Brain microvascular endothelial cell (primary cell): Measurements from ENCODE around the gene ARHGEF7.
A peak's percentile ranks its signal among the peaks of the same experiment; 100 is the strongest.

ENCODE experiments used
- DNase-seq: peaks from one replicate; pipeline ENCODE4 v3.0.0-alpha.2; 2020
- H3K27ac ChIP-seq: fragments of 250-450 bp; sonication (Bioruptor Pico); 2 replicates; pipeline ENCODE4 v1.5.1; 2020; ENCODE audit warnings: mild to moderate bottlenecking, moderate library complexity
- H3K27me3 ChIP-seq: fragments of 250-450 bp; sonication (Bioruptor Pico); replicated peaks from 2 replicates; pipeline ENCODE4 v1.5.1; 2020; ENCODE audit warnings: mild to moderate bottlenecking
- H3K36me3 ChIP-seq: fragments of 250-450 bp; sonication (Bioruptor Pico); replicated peaks from 2 replicates; pipeline ENCODE4 v1.5.1; 2020; ENCODE audit warnings: mild to moderate bottlenecking
- H3K4me3 ChIP-seq: 2 replicates; pipeline ENCODE4 v1.5.1; 2011; ENCODE audit warnings: low read depth, mild to moderate bottlenecking, control low read depth, low read length, moderate library complexity
- CTCF ChIP-seq: IDR thresholded peaks from 2 replicates; pipeline ENCODE4 v1.5.1; 2011; ENCODE audit warnings: low read depth, mild to moderate bottlenecking, moderate library complexity, low read length, control low read depth, inconsistent platforms; ENCODE audit errors: missing control alignments
- in situ Hi-C: cut with HindIII; loops from 2 replicates; pipeline ENCODE4 v1.10.0; 2017; ENCODE audit warnings: low sequenced_read_pairs, low pct_ligation_motif_present

Gene ARHGEF7

DNA sequence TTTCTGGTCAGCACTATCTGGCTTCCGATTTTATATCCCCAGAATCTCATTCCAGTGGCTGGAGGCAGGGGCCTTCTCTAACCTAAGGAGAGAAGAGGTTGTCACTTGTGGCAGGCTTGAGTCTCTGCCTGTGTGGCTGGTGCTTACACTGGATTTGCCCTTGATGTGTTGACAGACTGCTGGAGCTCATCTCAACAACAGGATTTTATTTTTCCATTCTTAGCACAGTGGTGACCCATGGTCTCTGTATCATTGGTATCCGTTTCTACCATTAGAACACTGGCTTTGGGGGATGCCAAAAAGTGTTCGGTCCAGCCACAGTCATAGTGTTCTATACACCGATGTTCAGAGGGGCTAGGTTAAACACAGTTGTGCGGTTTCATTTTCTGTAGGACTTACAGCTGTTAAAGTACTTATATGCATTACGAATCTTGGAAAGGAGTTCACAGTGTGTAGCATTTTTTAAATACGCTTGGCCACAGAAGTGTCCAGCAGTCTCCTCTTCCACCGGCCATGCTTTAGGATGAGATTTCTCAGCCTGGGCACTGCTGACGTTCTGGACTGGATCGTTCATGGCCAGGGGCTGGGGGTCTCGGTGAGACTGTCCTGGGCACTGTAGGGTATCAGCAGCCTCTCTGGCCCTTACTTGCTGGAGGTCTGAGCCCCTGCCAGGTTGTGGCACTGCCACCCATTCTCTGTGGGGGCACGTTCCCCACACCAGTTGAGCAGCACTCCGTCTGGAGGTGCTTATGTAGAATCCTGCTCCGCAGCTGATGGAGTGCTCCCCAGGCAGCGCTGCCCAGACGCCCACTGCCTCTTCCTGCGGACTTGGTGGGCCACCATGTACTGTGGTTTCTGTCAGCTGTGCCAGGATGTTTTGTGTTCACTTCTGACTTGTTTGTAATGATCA is 163.9 kb downstream of the ARHGEF7 start:
- Histone ChIP-seq H3K36me3 (peaks cover 41% of the 10 kb centered on the region), H3K27ac (peak overlapping the region; percentile 96), H3K4me3 (no peak overlapping the region), H3K27me3 (no peaks in the 10 kb centered on the region)
- no peak for DNase-seq
- TF ChIP-seq CTCF: no peak
- in situ Hi-C loops: no loop called here

GRCh38 chr13:111280226-111280625 is 165.1 kb downstream of the ARHGEF7 start:
- in situ Hi-C loops: no loop called here
- Histone ChIP-seq H3K27ac (peak overlapping the region; percentile 96), H3K36me3 (peaks cover 43% of the 10 kb centered on the region), H3K4me3 (no peak overlapping the region), H3K27me3 (no peaks in the 10 kb centered on the region)
- DNase-seq: no peak
- no peak for TF ChIP-seq CTCF

DNA sequence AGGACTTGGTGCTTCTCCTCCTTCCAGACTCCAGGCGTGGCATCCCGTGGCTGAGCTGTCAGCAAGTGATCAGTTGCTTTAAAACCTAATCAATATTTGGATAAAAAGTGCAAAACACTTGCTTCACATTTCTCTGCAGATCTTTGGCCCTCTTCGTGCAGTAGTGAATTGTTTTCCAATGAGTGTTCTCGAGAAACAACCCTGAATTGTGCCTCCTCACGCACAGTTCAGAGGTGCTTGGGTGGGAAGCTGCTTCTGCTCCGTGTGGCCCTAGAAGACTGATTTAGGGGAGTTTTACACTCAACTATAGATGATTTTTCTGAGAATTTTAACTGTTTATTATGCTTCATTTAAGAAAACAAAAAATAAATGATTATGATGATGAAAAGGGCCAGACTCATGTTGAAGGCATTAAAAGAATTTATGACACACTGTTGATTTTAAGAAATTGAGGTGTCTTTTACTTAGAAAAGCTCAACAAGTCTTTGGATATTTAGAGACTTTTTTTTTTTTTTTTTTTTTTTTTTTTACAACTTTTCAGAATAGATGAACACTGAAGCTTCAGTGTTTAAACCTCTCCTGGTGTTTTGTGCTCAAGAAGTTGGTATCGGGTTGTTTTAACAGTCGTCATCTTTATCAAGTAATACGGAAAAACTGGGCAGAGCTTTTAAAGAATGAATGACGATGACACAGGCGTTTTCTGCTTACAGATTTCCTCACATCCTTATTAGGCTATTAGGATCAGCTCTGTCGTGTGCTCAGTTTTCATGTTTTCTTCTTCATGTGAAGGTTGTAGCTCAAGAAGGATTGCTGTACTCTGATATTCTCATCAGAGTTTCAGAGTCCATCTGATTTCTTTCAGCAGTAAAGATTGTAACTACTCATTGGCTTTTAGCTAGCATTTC is 165.8 kb downstream of the ARHGEF7 start:
- in situ Hi-C loops: no loop called here
- Histone ChIP-seq H3K4me3 (no peak overlapping the region), H3K27me3 (no peaks in the 10 kb centered on the region), H3K36me3 (peaks cover 38% of the 10 kb centered on the region), H3K27ac (peak overlapping the region; percentile 96)
- DNase-seq: peak; percentile 80
- TF ChIP-seq CTCF: no peak

- TF ChIP-seq CTCF: no peak
- Histone ChIP-seq H3K27ac (peak overlapping the region; percentile 96), H3K36me3 (peaks cover 38% of the 10 kb centered on the region), H3K4me3 (no peak overlapping the region), H3K27me3 (no peaks in the 10 kb centered on the region)
- in situ Hi-C loops: no loop called here
- peak; percentile 47 for DNase-seq
These were observed 166.7 kb downstream of the ARHGEF7 start for GRCh38 chr13:111281751-111282311.

- DNase-seq: no peak
- Histone ChIP-seq H3K36me3 (peaks cover 43% of the 10 kb centered on the region), H3K4me3 (no peak overlapping the region), H3K27me3 (no peaks in the 10 kb centered on the region), H3K27ac (peak overlapping the region; percentile 96)
- TF ChIP-seq CTCF: no peak
- in situ Hi-C loops: no loop called here
These were observed 167.3 kb downstream of the ARHGEF7 start for GRCh38 chr13:111282425-111282824.
